Liver (tissue), 9 donors: ENCODE results near the gene PLB1. TPM values are rescaled to one million over a fixed set of nuclear protein-coding genes. Genes with fewer than 3 reads are reported as not detected.

Experiments used
- DNase-seq: peaks from one replicate; pipeline ENCODE4 v3.0.0-alpha.2; 2017; ENCODE audit warnings: low spot score
- H3K27ac ChIP-seq, 2 donors: one replicate each; pipeline ENCODE4 v1.7.0; 2013; ENCODE audit warnings: inconsistent platforms in 2 of 2, low read length in 2 of 2, control low read depth in 1 of 2, low read depth in 1 of 2, mild to moderate bottlenecking in 1 of 2
- H3K27me3 ChIP-seq, 4 donors: one replicate each; pipeline versions ENCODE4 v1.6.1 to v1.7.0; 2013; ENCODE audit warnings: low read length in 3 of 4, inconsistent platforms in 1 of 4, mild to moderate bottlenecking in 1 of 4, moderate library complexity in 1 of 4; ENCODE audit not compliant: control insufficient read depth in 4 of 4, insufficient read depth in 4 of 4
- H3K36me3 ChIP-seq, 4 donors: one replicate each; pipeline versions ENCODE4 v1.6.1 to v1.7.0; 2013; ENCODE audit warnings: low read length in 3 of 4, mild to moderate bottlenecking in 3 of 4, low read depth in 1 of 4, moderate library complexity in 1 of 4; ENCODE audit not compliant: control insufficient read depth in 4 of 4, insufficient read depth in 3 of 4
- H3K4me1 ChIP-seq, 4 donors: one replicate each; pipeline versions ENCODE4 v1.6.1 to v1.7.0; 2013; ENCODE audit warnings: low read length in 3 of 4, mild to moderate bottlenecking in 3 of 4, moderate library complexity in 1 of 4; ENCODE audit not compliant: control insufficient read depth in 4 of 4, insufficient read depth in 4 of 4
- H3K4me3 ChIP-seq, 3 donors: one replicate each; pipeline versions ENCODE4 v1.6.1 to v1.7.0; 2013; ENCODE audit warnings: low read length in 3 of 3, control low read depth in 1 of 3, low read depth in 1 of 3, mild to moderate bottlenecking in 1 of 3
- H3K9ac ChIP-seq, 2 donors: one replicate each; pipeline ENCODE4 v1.7.0; 2013; ENCODE audit warnings: low read length in 2 of 2, mild to moderate bottlenecking in 2 of 2, moderate library complexity in 2 of 2, control low read depth in 1 of 2, low read depth in 1 of 2
- H3K9me3 ChIP-seq, 4 donors: one replicate each; pipeline versions ENCODE4 v1.6.1 to v1.7.0; 2013; ENCODE audit warnings: low read length in 3 of 4; ENCODE audit not compliant: control insufficient read depth in 4 of 4
- ATF3 ChIP-seq: IDR thresholded peaks from 2 replicates; pipeline ENCODE4 v1.6.1; 2016; ENCODE audit warnings: antibody characterized with exemption
- FOXA1 ChIP-seq: IDR thresholded peaks from 2 replicates; pipeline ENCODE4 v1.6.1; 2016; ENCODE audit warnings: antibody characterized with exemption
- FOXA2 ChIP-seq: IDR thresholded peaks from 2 replicates; pipeline ENCODE4 v1.6.1; 2016; ENCODE audit warnings: antibody characterized with exemption
- GABPA ChIP-seq, 2 donors: IDR thresholded peaks in 1 of 2; conservative IDR thresholded peaks in 1 of 2; 2 replicates each; pipeline ENCODE4 v1.6.1; 2016; ENCODE audit warnings: antibody characterized with exemption in 2 of 2, mild to moderate bottlenecking in 1 of 2, moderate library complexity in 1 of 2
- HNF4A ChIP-seq, 2 donors: conservative IDR thresholded peaks; 2 replicates each; pipeline ENCODE4 v1.6.1; 2016; ENCODE audit warnings: antibody characterized with exemption in 2 of 2, mild to moderate bottlenecking in 2 of 2
- HNF4G ChIP-seq: IDR thresholded peaks from 2 replicates; pipeline ENCODE4 v1.6.1; 2016; ENCODE audit warnings: antibody characterized with exemption
- JUND ChIP-seq, 2 donors: IDR thresholded peaks; 2 replicates each; pipeline ENCODE4 v1.6.1; 2016; ENCODE audit warnings: antibody characterized with exemption in 2 of 2
- NR2F2 ChIP-seq: IDR thresholded peaks from 2 replicates; pipeline ENCODE4 v1.6.1; 2016; ENCODE audit warnings: antibody characterized with exemption
- RAD21 ChIP-seq, 2 donors: IDR thresholded peaks; 2 replicates each; pipeline ENCODE4 v1.6.1; 2016; ENCODE audit warnings: antibody characterized with exemption in 2 of 2, mild to moderate bottlenecking in 2 of 2
- REST ChIP-seq: IDR thresholded peaks from 2 replicates; pipeline ENCODE4 v1.6.1; 2016; ENCODE audit warnings: antibody characterized with exemption, mild to moderate bottlenecking
- RXRA ChIP-seq, 2 donors: IDR thresholded peaks; 2 replicates each; pipeline ENCODE4 v1.6.1; 2017 to 2018; ENCODE audit warnings: antibody characterized with exemption in 2 of 2, mild to moderate bottlenecking in 1 of 2
- SP1 ChIP-seq: IDR thresholded peaks from 2 replicates; pipeline ENCODE4 v1.6.1; 2018; ENCODE audit warnings: antibody characterized with exemption, mild to moderate bottlenecking
- TAF1 ChIP-seq: conservative IDR thresholded peaks from 2 replicates; pipeline ENCODE4 v1.6.1; 2016; ENCODE audit warnings: antibody characterized with exemption, mild to moderate bottlenecking
- YY1 ChIP-seq: IDR thresholded peaks from 2 replicates; pipeline ENCODE4 v1.6.1; 2016; ENCODE audit warnings: antibody characterized with exemption, mild to moderate bottlenecking
- ZBTB33 ChIP-seq: IDR thresholded peaks from 2 replicates; pipeline ENCODE4 v1.6.1; 2016; ENCODE audit warnings: antibody characterized with exemption
- WGBS: extraction: QIAGEN DNeasy Blood & Tissue Kit; methylation state at CpG from one replicate; pipeline ENCODE4 v1.1.7; 2013; 5-methylcytosine and 5-hydroxymethylcytosine counted together
- polyA plus RNA-seq, 2 donors: library from polyadenylated mRNA; stranded (reverse) in 1 of 2; unstranded in 1 of 2; fragments of 200-250 nt in 1 of 2; fragments of >200 nt in 1 of 2; fragmentation: Nextera tagmentation in 1 of 2; extraction: Ambion mirVana in 1 of 2; gene quantifications; one replicate each; pipeline versions ENCODE4 v1.2.1 to v1.2.3, GENCODE V29; 2013 to 2015
- total RNA-seq, 2 donors: library from RNA; depleted of rRNA; stranded (reverse); fragments of >200 nt; gene quantifications; one replicate each; pipeline ENCODE4 v1.2.3, GENCODE V29; 2014
- TF ChIP-seq, protein P1 (sequence below): fragments of 150-350 bp; IDR thresholded peaks from 2 replicates; pipeline ENCODE4 v1.5.1; 2017; ENCODE audit warnings: improper control_type of control experiment, low read depth, low read length; ENCODE audit not compliant: missing input control
- TF ChIP-seq, protein P2 (sequence below): IDR thresholded peaks from 2 replicates; pipeline ENCODE4 v1.6.1; 2016; ENCODE audit warnings: antibody characterized with exemption
- donor health status: healthy.
- donor health status: healthy.
- donor health status: healthy.
- donor health status: healthy.
- donor health status: healthy.

The PLB1 gene
- total and polyA plus RNA-seq, 4 donors = 0.58 to 4.5 (median 1.6) TPM

GRCh38 chr2:28647682-28648081 lies 151.8 kb downstream of the PLB1 start (continued):
- TF ChIP-seq REST (no peak), JUND (IDR thresholded peaks at IDR 0.05) (no peak), HNF4A (conservative IDR thresholded peaks at IDR 0.05) (no peak)

DNA sequence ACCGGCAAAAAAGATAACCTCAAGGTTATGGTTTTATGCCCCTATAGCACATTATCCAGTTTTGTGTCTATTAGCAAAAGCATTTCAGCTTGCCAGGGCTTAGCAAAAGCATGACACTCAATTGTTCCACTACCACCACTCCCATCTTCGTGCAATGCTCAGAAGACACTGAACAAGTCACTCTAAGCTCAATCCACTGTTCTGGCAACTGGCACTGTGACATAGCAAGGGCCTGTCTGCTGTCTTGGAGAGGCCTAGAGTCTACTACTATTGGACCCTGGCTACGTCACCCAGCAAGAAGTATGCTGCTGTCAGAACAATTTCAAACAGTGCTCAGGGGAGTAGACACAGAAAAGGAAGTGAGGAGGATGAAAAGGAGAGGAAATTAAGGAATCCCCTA lies 152.3 kb downstream of the PLB1 start:
- H3K4me3 ChIP-seq = no peak overlapping the region
- H3K36me3 ChIP-seq = no peaks in the 10 kb centered on the region
- H3K27ac ChIP-seq = no peak overlapping the region
- H3K4me1 ChIP-seq = no peaks in the 10 kb centered on the region
- H3K27me3 ChIP-seq = no peaks in the 10 kb centered on the region
- H3K9ac ChIP-seq = no peak overlapping the region
- H3K9me3 ChIP-seq = no peaks in the 10 kb centered on the region
- TF ChIP-seq, protein P1, sequence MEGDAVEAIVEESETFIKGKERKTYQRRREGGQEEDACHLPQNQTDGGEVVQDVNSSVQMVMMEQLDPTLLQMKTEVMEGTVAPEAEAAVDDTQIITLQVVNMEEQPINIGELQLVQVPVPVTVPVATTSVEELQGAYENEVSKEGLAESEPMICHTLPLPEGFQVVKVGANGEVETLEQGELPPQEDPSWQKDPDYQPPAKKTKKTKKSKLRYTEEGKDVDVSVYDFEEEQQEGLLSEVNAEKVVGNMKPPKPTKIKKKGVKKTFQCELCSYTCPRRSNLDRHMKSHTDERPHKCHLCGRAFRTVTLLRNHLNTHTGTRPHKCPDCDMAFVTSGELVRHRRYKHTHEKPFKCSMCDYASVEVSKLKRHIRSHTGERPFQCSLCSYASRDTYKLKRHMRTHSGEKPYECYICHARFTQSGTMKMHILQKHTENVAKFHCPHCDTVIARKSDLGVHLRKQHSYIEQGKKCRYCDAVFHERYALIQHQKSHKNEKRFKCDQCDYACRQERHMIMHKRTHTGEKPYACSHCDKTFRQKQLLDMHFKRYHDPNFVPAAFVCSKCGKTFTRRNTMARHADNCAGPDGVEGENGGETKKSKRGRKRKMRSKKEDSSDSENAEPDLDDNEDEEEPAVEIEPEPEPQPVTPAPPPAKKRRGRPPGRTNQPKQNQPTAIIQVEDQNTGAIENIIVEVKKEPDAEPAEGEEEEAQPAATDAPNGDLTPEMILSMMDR = no peak
- TF ChIP-seq HNF4A (conservative IDR thresholded peaks at IDR 0.05) = no peak
- TF ChIP-seq FOXA1 = no peak
- TF ChIP-seq YY1 = no peak
- TF ChIP-seq GABPA (IDR thresholded peaks at IDR 0.05 in 1 of 2, conservative IDR thresholded peaks at IDR 0.05 in 1 of 2) = no peak
- no peak for TF ChIP-seq HNF4G
- TF ChIP-seq ATF3 = no peak
- no peak for TF ChIP-seq FOXA2
- TF ChIP-seq RAD21 (IDR thresholded peaks at IDR 0.05) = no peak
- no peak for TF ChIP-seq NR2F2
- TF ChIP-seq REST = no peak
- TF ChIP-seq JUND (IDR thresholded peaks at IDR 0.05) = no peak
- TF ChIP-seq SP1 = no peak
- no peak for TF ChIP-seq TAF1
- no peak for TF ChIP-seq RXRA (IDR thresholded peaks at IDR 0.05)
- TF ChIP-seq, protein P2, sequence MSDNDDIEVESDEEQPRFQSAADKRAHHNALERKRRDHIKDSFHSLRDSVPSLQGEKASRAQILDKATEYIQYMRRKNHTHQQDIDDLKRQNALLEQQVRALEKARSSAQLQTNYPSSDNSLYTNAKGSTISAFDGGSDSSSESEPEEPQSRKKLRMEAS = no peak
- no peak for TF ChIP-seq ZBTB33
- WGBS = 82% methylated on average over 3 of the region's 3 CpGs
- no peak for DNase-seq
